Upper lobe of left lung (tissue), 4 donors: ENCODE results near the gene VSTM2B.

Experiments used
- CTCF ChIP-seq, 6 experiments: fragments of 450-650 bp in 4 of 6; fragments of 200-600 bp in 2 of 6; sonication (generic) in 2 of 6; IDR thresholded peaks; one replicate each; pipeline ENCODE4 v1.5.1; 2016 to 2019; ENCODE audit warnings: antibody characterized with exemption in 6 of 6
- EP300 ChIP-seq, 4 donors: sonication (generic); formaldehyde crosslinking; IDR thresholded peaks; one replicate each; pipeline ENCODE4 v1.5.1; 2017; ENCODE audit warnings: antibody characterized with exemption in 4 of 4, control low read depth in 2 of 4
- POLR2A ChIP-seq, 4 donors: fragments of 450-650 bp; IDR thresholded peaks; one replicate each; pipeline ENCODE4 v1.5.1; 2016 to 2017; ENCODE audit warnings: antibody characterized with exemption in 4 of 4, mild to moderate bottlenecking in 2 of 4
- POLR2AphosphoS5 ChIP-seq, 2 donors: sonication (generic); formaldehyde crosslinking; IDR thresholded peaks; one replicate each; pipeline ENCODE4 v1.5.1; 2017; ENCODE audit warnings: antibody characterized with exemption in 2 of 2

- TF ChIP-seq POLR2AphosphoS5 (IDR thresholded peaks at IDR 0.05) (no peak), CTCF (IDR thresholded peaks at IDR 0.05) (no peak), EP300 (IDR thresholded peaks at IDR 0.05) (no peak), POLR2A (IDR thresholded peaks at IDR 0.05) (no peak)
Observed at GRCh38 chr19:29576046-29576606, 50.3 kb downstream of the VSTM2B start.
